OCI-LY1 (cell line): ENCODE data around the gene ARPIN.

ENCODE experiments used
- H2AFZ ChIP-seq: fragments of 200-600 bp; sonication (generic), shearing (Covaris generic); 2 replicates; pipeline ENCODE4 v1.6.0; 2014; ENCODE audit warnings: antibody characterized with exemption, mild to moderate bottlenecking, low read length
- H3F3A ChIP-seq: fragments of 200-600 bp; sonication (generic), shearing (Covaris generic); 2 replicates; pipeline ENCODE4 v1.6.0; 2014; ENCODE audit warnings: mild to moderate bottlenecking, antibody characterized with exemption, low read length, moderate library complexity; ENCODE audit not compliant: insufficient read depth
- H3K27ac ChIP-seq: fragments of 200-600 bp; sonication (generic); 2 replicates; pipeline ENCODE4 v1.5.1; 2014; ENCODE audit warnings: low read length, mixed run types, mild to moderate bottlenecking, low read depth; ENCODE audit not compliant: poor library complexity, severe bottlenecking
- H3K27me3 ChIP-seq: fragments of 200-600 bp; sonication (generic); 2 replicates; pipeline ENCODE4 v1.6.0; 2014; ENCODE audit warnings: antibody characterized with exemption, mild to moderate bottlenecking, low read length, moderate library complexity; ENCODE audit not compliant: insufficient read depth
- H3K36me3 ChIP-seq: fragments of 200-600 bp; sonication (generic); 2 replicates; pipeline ENCODE4 v1.6.1; 2014; ENCODE audit warnings: mild to moderate bottlenecking, antibody characterized with exemption, low read length, moderate library complexity, mixed read lengths; ENCODE audit not compliant: insufficient read depth
- H3K4me1 ChIP-seq: fragments of 200-600 bp; sonication (generic); 2 replicates; pipeline ENCODE4 v1.5.1; 2014; ENCODE audit warnings: mild to moderate bottlenecking, low read length, moderate library complexity; ENCODE audit not compliant: insufficient read depth, severe bottlenecking
- H3K4me2 ChIP-seq: fragments of 200-600 bp; sonication (generic), shearing (Covaris generic); 2 replicates; pipeline ENCODE4 v1.6.1; 2014; ENCODE audit warnings: low read length
- H3K4me3 ChIP-seq: fragments of 200-600 bp; sonication (generic); 2 replicates; pipeline ENCODE4 v1.5.1; 2014; ENCODE audit warnings: low read length, low read depth, mild to moderate bottlenecking, mixed read lengths; ENCODE audit not compliant: poor library complexity, severe bottlenecking
- H3K79me2 ChIP-seq: fragments of 200-600 bp; shearing (Covaris generic); 2 replicates; pipeline ENCODE4 v1.6.1; 2016; ENCODE audit warnings: mixed run types, low read length, mixed read lengths; ENCODE audit not compliant: insufficient read depth
- H3K9ac ChIP-seq: fragments of 200-600 bp; sonication (generic), shearing (Covaris generic); 2 replicates; pipeline ENCODE4 v1.6.1; 2014; ENCODE audit warnings: mild to moderate bottlenecking, low read length, mixed read lengths
- H3K9me2 ChIP-seq: fragments of 200-600 bp; sonication (generic), shearing (Covaris generic); 2 replicates; pipeline ENCODE4 v1.6.1; 2014; ENCODE audit warnings: low read depth, mild to moderate bottlenecking, low read length, mixed read lengths
- H3K9me3 ChIP-seq: fragments of 200-600 bp; shearing (Covaris generic); 2 replicates; pipeline ENCODE4 v1.6.1; 2014; ENCODE audit warnings: low read length, mixed read lengths
- H4K20me1 ChIP-seq: fragments of 200-600 bp; sonication (generic), shearing (Covaris generic); 2 replicates; pipeline ENCODE4 v1.6.0; 2016; ENCODE audit warnings: mild to moderate bottlenecking, low read length; ENCODE audit not compliant: insufficient read depth
- CTCF ChIP-seq: fragments of 200-600 bp; sonication (generic), shearing (Covaris generic); IDR thresholded peaks from 2 replicates; pipeline ENCODE4 v1.5.1; 2017; ENCODE audit warnings: mild to moderate bottlenecking, antibody characterized with exemption, low read length, moderate library complexity, mixed read lengths
- EZH2 ChIP-seq: fragments of 200-600 bp; sonication (generic), shearing (Covaris generic); IDR thresholded peaks from 2 replicates; pipeline ENCODE4 v1.8.0; 2017; ENCODE audit warnings: borderline replicate concordance, mixed run types, mild to moderate bottlenecking, antibody characterized with exemption, low read length, moderate library complexity, mixed read lengths

The ARPIN gene

GRCh38 chr15:89910891-89911626 lies 1.7 kb downstream of the ARPIN start:
- Histone ChIP-seq H3K36me3 (no peaks in the 10 kb centered on the region), H3K27ac (no peak overlapping the region), H3K4me1 (no peaks in the 10 kb centered on the region), H3K9ac (no peak overlapping the region), H3K79me2 (no peaks in the 10 kb centered on the region), H3F3A (no peaks in the 10 kb centered on the region), H2AFZ (no peak overlapping the region), H4K20me1 (no peaks in the 10 kb centered on the region), H3K4me2 (no peak overlapping the region), H3K9me2 (no peaks in the 10 kb centered on the region), H3K9me3 (no peaks in the 10 kb centered on the region), H3K4me3 (no peak overlapping the region), H3K27me3 (peaks cover 6% of the 10 kb centered on the region; the same call in 1 of the 2 replicates)
- TF ChIP-seq CTCF (no peak), EZH2 (no peak)

DNA sequence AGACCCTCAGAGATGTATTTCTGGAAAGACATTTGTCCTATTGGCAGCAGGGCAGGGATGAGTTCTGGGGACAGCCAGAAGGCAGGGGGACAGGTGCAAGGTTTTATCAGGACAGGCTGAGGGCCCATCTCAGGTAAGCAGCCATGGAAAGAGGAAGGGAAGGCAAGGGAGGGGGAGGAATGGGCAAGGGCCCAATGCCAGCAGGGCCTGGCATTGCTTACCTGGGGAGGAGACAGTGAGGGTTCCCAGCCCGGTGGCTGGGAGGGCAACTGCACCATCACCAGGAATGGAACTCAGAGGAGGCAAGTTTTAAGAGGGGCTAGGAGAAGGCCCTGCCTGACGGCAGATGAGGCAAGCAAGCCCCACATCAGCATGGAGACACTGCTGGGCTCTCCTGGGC lies 3.1 kb downstream of the ARPIN start:
- Histone ChIP-seq H3F3A (no peaks in the 10 kb centered on the region), H3K4me1 (no peaks in the 10 kb centered on the region), H3K9ac (no peak overlapping the region), H3K9me3 (no peaks in the 10 kb centered on the region), H3K4me2 (no peak overlapping the region), H4K20me1 (no peaks in the 10 kb centered on the region), H3K36me3 (no peaks in the 10 kb centered on the region), H3K27ac (no peak overlapping the region), H2AFZ (no peak overlapping the region), H3K79me2 (no peaks in the 10 kb centered on the region), H3K9me2 (no peaks in the 10 kb centered on the region), H3K27me3 (peaks cover 11% of the 10 kb centered on the region; the same call in 1 of the 2 replicates), H3K4me3 (no peak overlapping the region)
- TF ChIP-seq CTCF (no peak), EZH2 (no peak)

- no peak overlapping the region for H2AFZ ChIP-seq
- H4K20me1 ChIP-seq = no peaks in the 10 kb centered on the region
- no peaks in the 10 kb centered on the region for H3K36me3 ChIP-seq
- no peaks in the 10 kb centered on the region for H3F3A ChIP-seq
- no peaks in the 10 kb centered on the region for H3K79me2 ChIP-seq
- no peak overlapping the region for H3K4me3 ChIP-seq
- no peaks in the 10 kb centered on the region for H3K4me1 ChIP-seq
- no peak overlapping the region for H3K27ac ChIP-seq
- no peaks in the 10 kb centered on the region for H3K9me2 ChIP-seq
- H3K9me3 ChIP-seq = no peaks in the 10 kb centered on the region
- no peak for TF ChIP-seq CTCF
- no peak for TF ChIP-seq EZH2
- H3K27me3 ChIP-seq = peaks cover 17% of the 10 kb centered on the region
- H3K4me2 ChIP-seq = no peak overlapping the region
- no peak overlapping the region for H3K9ac ChIP-seq
These were observed 4.5 kb downstream of the ARPIN start for GRCh38 chr15:89908226-89908625.
